Smooth muscle cell (in vitro differentiated cells): Measurements from ENCODE around the gene P2RY14. TPM values are rescaled to one million over a fixed set of nuclear protein-coding genes. Genes with fewer than 3 reads are reported as not detected.
"Not testable (repeated sequence)": the region's sequence is repeated elsewhere in the genome, so short reads cannot be mapped to it uniquely, and the experiment has no call there.

Experiments
- DNase-seq: peaks from one replicate; lab custom pipeline; 2025; ENCODE audit not compliant: unreplicated experiment; lab: John Stamatoyannopoulos, UW
- H2AFZ ChIP-seq: fragments of 200-600 bp; sonication (generic); 2 replicates; pipeline ENCODE4 v1.6.0; 2016; ENCODE audit warnings: antibody characterized with exemption, low read depth, mild to moderate bottlenecking
- H3F3A ChIP-seq: fragments of 200-600 bp; sonication (generic); 2 replicates; pipeline ENCODE4 v1.6.0; 2017; ENCODE audit warnings: antibody characterized with exemption, low read depth
- H3K27ac ChIP-seq: fragments of 200-600 bp; sonication (generic); 2 replicates; pipeline ENCODE4 v1.5.1; 2016; ENCODE audit warnings: low read depth, mild to moderate bottlenecking
- H3K27me3 ChIP-seq: fragments of 200-600 bp; sonication (generic); 2 replicates; pipeline ENCODE4 v1.6.1; 2016; ENCODE audit warnings: low read depth, mild to moderate bottlenecking
- H3K36me3 ChIP-seq: fragments of 200-600 bp; sonication (generic); 2 replicates; pipeline ENCODE4 v1.5.1; 2016; ENCODE audit warnings: low read depth
- H3K4me1 ChIP-seq: fragments of 200-600 bp; sonication (generic); 2 replicates; pipeline ENCODE4 v1.5.1; 2016; ENCODE audit warnings: low read depth
- H3K4me2 ChIP-seq: fragments of 200-600 bp; sonication (generic); 2 replicates; pipeline ENCODE4 v1.6.0; 2016; ENCODE audit warnings: mild to moderate bottlenecking
- H3K4me3 ChIP-seq: fragments of 200-600 bp; sonication (generic); 2 replicates; pipeline ENCODE4 v1.5.1; 2016; ENCODE audit warnings: mild to moderate bottlenecking
- H3K79me2 ChIP-seq: fragments of 200-600 bp; sonication (generic); 2 replicates; pipeline ENCODE4 v1.6.0; 2016; ENCODE audit warnings: low read depth, mild to moderate bottlenecking
- H3K9ac ChIP-seq: fragments of 200-600 bp; sonication (generic); 2 replicates; pipeline ENCODE4 v1.6.0; 2016; ENCODE audit warnings: low read depth
- H3K9me3 ChIP-seq: fragments of 200-600 bp; sonication (generic); replicated peaks from 2 replicates; pipeline ENCODE4 v1.5.1; 2016; ENCODE audit warnings: low read depth
- H4K20me1 ChIP-seq: fragments of 200-600 bp; sonication (generic); 2 replicates; pipeline ENCODE4 v1.6.0; 2016; ENCODE audit warnings: low read depth
- CTCF ChIP-seq: fragments of 200-600 bp; sonication (generic); IDR thresholded peaks from 2 replicates; pipeline ENCODE4 v1.5.1; 2017; ENCODE audit warnings: borderline replicate concordance, mild to moderate bottlenecking, antibody characterized with exemption; ENCODE audit not compliant: insufficient read depth, poor library complexity, severe bottlenecking
- WGBS: methylation state at CpG from one replicate; pipeline ENCODE4 v1.1.7; 2016; ENCODE audit warnings: low lambda C conversion rate; 5-methylcytosine and 5-hydroxymethylcytosine counted together
- polyA plus RNA-seq: library from polyadenylated mRNA; unstranded; fragments of >200 nt; fragmentation: Nextera tagmentation; extraction: Ambion mirVana; gene quantifications from 2 replicates; pipeline ENCODE4 v1.2.1, GENCODE V29; 2016
- total RNA-seq: library from RNA; depleted of rRNA; stranded (reverse); fragments of >200 nt; gene quantifications from 2 replicates; pipeline ENCODE4 v1.2.3, GENCODE V29; 2014

P2RY14 gene
- total and polyA plus RNA-seq, 2 experiments from 2014 or later, result not detected

- Histone ChIP-seq H4K20me1 (no peaks in the 10 kb centered on the region), H3K4me3 (no peak overlapping the region), H3K4me1 (no peaks in the 10 kb centered on the region), H3K79me2 (no peaks in the 10 kb centered on the region), H3K4me2 (no peak overlapping the region), H3K27me3 (no peaks in the 10 kb centered on the region), H3K9ac (no peak overlapping the region), H2AFZ (no peak overlapping the region), H3K27ac (no peak overlapping the region), H3K9me3 (no peaks in the 10 kb centered on the region), H3K36me3 (no peaks in the 10 kb centered on the region), H3F3A (no peaks in the 10 kb centered on the region)
- no peak for DNase-seq
- WGBS, result 70% methylated on average over 2 of the region's 2 CpGs
- TF ChIP-seq CTCF, result no peak
Measured at GRCh38 chr3:151174351-151174750, 104.0 kb downstream of the P2RY14 start.

GRCh38 chr3:151171145-151171757 lies 107.1 kb downstream of the P2RY14 start:
- H3K27ac ChIP-seq, result no peak overlapping the region
- no peaks in the 10 kb centered on the region for H4K20me1 ChIP-seq
- no peak overlapping the region for H3K4me2 ChIP-seq
- H3K36me3 ChIP-seq, result no peaks in the 10 kb centered on the region
- TF ChIP-seq CTCF, result no peak
- H3K9me3 ChIP-seq, result no peaks in the 10 kb centered on the region
- 81% methylated on average over 5 of the region's 5 CpGs for WGBS
- no peak overlapping the region for H2AFZ ChIP-seq
- no peaks in the 10 kb centered on the region for H3K4me1 ChIP-seq
- H3K4me3 ChIP-seq, result no peak overlapping the region
- H3K9ac ChIP-seq, result no peak overlapping the region
- no peaks in the 10 kb centered on the region for H3K27me3 ChIP-seq
- no peaks in the 10 kb centered on the region for H3F3A ChIP-seq
- no peaks in the 10 kb centered on the region for H3K79me2 ChIP-seq
- DNase-seq, result no peak

- not testable (repeated sequence) for H3F3A ChIP-seq, H3K9me3 ChIP-seq, H4K20me1 ChIP-seq, H3K27ac ChIP-seq, H2AFZ ChIP-seq, H3K4me3 ChIP-seq, DNase-seq, H3K79me2 ChIP-seq, H3K9ac ChIP-seq, H3K4me2 ChIP-seq, H3K4me1 ChIP-seq, H3K27me3 ChIP-seq, H3K36me3 ChIP-seq
- 83% methylated on average over 9 of the region's 9 CpGs for WGBS
Measured at GRCh38 chr3:151169948-151170679, 108.2 kb downstream of the P2RY14 start.

GRCh38 chr3:151169262-151169947 lies 108.9 kb downstream of the P2RY14 start:
- H3K4me1 ChIP-seq, result no peaks in the 10 kb centered on the region
- no peak overlapping the region for H3K9ac ChIP-seq
- H3K79me2 ChIP-seq, result no peaks in the 10 kb centered on the region
- DNase-seq, result no peak
- H3K9me3 ChIP-seq, result no peaks in the 10 kb centered on the region
- no peaks in the 10 kb centered on the region for H4K20me1 ChIP-seq
- no peaks in the 10 kb centered on the region for H3F3A ChIP-seq
- 95% methylated on average over 9 of the region's 9 CpGs for WGBS
- H3K4me3 ChIP-seq, result no peak overlapping the region
- TF ChIP-seq CTCF, result no peak
- H2AFZ ChIP-seq, result no peak overlapping the region
- H3K36me3 ChIP-seq, result no peaks in the 10 kb centered on the region
- H3K4me2 ChIP-seq, result no peak overlapping the region
- no peak overlapping the region for H3K27ac ChIP-seq
- H3K27me3 ChIP-seq, result no peaks in the 10 kb centered on the region
